Measurements from ENCODE around the gene BNIP3.
"Not testable (repeated sequence)": the region's sequence is repeated elsewhere in the genome, so short reads cannot be mapped to it uniquely, and the experiment has no call there.

BNIP3 gene

DNA sequence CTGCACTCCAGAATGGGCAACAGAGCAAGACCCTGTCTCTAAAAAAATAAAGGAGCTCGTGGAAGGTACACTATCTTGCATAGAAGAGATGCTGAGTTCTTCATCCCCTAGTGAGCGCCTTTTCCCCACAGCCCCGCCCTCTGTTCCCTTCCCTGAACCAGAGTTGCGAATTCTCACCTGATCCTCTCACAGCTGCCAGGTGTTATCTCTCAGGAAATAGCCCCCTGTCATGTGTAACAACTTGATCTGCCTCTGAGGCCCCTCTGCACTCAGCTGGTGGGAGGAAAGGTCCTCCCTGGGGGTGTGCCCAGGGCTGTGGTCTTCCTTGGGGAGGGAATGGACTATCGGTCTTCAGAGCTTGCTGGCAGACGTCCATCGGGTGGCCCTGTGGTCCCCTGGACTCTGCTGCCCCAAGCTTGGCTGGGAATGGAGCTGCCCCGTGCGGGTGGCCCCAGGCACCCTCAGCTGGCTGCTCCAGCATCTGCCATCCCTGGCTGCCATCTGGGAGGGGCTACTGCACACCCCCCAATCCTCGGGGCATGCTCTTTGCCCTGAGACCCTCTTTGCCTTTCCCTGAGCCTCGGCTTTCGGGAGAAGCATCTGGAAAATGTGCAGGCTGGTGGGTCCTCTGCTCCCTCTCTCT is 21.7 kb upstream of the BNIP3 start:
- DNase-seq (ENCODE audit: extremely low spot score, insufficient read length, low read depth), result no peak
- FAIRE-seq, result no peak

DNA sequence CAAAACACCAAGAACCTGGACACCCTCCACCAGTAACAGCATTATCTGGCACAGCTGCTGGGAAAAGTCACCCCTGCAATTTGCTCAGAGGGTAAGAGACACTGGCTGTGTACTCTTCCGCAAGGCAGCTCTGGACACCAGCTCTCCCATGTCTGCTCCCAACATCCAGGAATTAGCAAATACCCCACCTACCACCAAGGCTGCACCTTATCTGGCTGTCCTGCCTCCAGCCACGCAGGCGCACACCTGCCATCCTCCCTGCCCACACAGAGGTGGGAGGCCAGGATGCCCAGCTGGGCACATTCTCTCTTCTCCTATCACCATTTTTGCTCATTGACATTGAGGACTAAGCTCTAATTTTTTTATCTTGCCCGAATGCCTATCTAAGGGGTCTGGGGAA is 20.3 kb upstream of the BNIP3 start:
- DNase-seq (ENCODE audit: extremely low spot score, insufficient read length, low read depth), result no peak
- no peak for FAIRE-seq

GRCh38 chr10:132001238-132001972 is 19.7 kb upstream of the BNIP3 start:
- DNase-seq (ENCODE audit: extremely low spot score, insufficient read length, low read depth) (no peak), FAIRE-seq (no peak)

DNA sequence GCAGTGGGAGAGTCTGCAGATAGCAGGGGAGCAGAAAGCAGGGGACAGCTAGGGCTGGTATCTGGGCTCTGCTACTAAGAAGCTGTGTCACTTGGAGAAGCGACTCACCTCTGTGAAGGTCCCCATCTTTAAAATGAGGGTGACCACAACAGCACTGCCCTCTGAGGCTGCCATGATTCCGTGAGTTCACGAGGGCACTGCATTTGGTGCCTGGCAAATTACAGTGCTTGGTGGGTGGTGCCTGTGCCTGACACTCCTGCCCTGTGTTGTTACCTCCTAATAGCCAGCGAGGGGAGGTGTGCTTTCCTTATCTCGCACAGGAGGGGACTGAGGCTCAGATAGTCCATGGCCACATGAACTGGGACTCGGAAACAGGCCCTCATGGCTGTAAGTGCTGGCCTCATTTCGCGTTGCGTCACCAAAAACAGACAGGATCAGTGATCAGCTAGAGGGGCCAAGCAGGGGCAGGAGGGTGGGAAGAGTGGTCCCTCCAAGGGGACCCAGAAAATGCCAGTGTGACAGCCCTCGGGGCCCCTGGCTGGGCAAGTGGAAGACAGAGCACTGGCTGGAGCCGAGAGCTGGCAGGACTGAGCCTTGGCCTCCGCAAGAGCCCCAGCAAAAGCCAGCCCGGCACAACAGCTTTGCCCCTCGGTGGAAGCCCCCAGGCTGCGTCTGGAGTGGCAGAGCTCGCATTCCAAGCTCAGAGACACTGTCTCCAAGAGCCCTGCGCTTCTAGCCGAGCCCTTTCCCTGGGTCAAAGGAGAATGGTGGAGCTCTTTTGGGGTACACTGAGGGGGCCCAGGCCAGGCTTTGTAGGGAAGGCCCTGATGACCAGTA is 17.3 kb upstream of the BNIP3 start:
- no peak for DNase-seq (ENCODE audit: extremely low spot score, insufficient read length, low read depth)
- no peak for FAIRE-seq

- FAIRE-seq (no peak), DNase-seq (ENCODE audit: extremely low spot score, insufficient read length, low read depth) (no peak)
These were observed 16.5 kb upstream of the BNIP3 start for GRCh38 chr10:131998050-131998844.

- no peak for FAIRE-seq
- no peak for DNase-seq (ENCODE audit: extremely low spot score, insufficient read length, low read depth)
These were observed 15.8 kb upstream of the BNIP3 start for GRCh38 chr10:131997366-131998049.

- no peak for FAIRE-seq
These were observed 15.0 kb upstream of the BNIP3 start for GRCh38 chr10:131996466-131997365.

DNA sequence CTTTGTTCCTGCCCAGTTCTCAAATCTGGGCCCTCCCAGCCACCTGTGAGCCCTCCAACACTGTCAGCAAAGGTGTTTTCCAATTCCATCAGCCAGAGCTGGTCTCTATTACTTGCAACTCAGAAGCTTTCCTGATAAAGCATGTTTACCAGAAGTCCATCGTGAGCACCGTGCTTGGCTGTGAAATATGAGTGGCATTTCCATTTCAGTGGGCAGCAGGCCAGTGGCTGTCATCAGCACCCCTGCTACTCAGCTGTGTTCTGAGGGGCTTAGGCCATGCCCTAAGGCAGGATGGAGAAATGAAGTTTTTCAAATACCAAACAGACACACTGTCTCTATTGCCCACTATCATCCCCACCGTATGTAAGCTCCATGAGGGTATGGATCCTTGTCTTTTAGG is 12.7 kb upstream of the BNIP3 start:
- no peak for FAIRE-seq
- DNase-seq (ENCODE audit: extremely low spot score, insufficient read length, low read depth), result no peak

More at GRCh38 chr10:131996466-131997365, 15.0 kb upstream of the BNIP3 start:
- no peak for DNase-seq (ENCODE audit: extremely low spot score, insufficient read length, low read depth)

GRCh38 chr10:131993275-131993674 is 11.6 kb upstream of the BNIP3 start:
- no peak for FAIRE-seq
- no peak for DNase-seq (ENCODE audit: extremely low spot score, insufficient read length, low read depth)

DNA sequence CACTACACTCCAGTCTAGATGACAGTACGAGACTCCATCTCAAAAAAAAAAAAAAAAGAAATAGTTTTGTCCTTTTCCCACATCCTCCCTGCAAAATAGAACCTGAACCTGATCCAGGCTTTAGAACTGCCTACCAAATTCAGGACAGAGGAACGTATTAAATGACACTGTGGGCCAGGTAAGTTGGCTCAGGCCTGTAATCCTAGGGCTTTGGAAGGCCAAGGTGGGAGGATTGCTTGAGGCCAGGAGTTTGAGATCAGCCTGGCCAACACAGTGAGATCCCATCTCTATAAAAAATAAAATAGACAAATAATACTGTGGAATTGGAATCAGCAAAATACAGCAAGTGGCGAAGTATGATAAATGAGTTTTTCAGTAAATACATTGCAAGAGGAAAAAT is 10.0 kb upstream of the BNIP3 start:
- FAIRE-seq, result no peak
- DNase-seq (ENCODE audit: extremely low spot score, insufficient read length, low read depth), result no peak

GRCh38 chr10:131987786-131988185 is 6.1 kb upstream of the BNIP3 start:
- not testable (repeated sequence) for DNase-seq (ENCODE audit: extremely low spot score, insufficient read length, low read depth); FAIRE-seq

GRCh38 chr10:131987301-131987700 is 5.6 kb upstream of the BNIP3 start:
- not testable (repeated sequence) for DNase-seq (ENCODE audit: extremely low spot score, insufficient read length, low read depth); FAIRE-seq

GRCh38 chr10:131986851-131987250 is 5.1 kb upstream of the BNIP3 start:
- DNase-seq (ENCODE audit: extremely low spot score, insufficient read length, low read depth); FAIRE-seq: not testable (repeated sequence)

- FAIRE-seq (no peak), DNase-seq (ENCODE audit: extremely low spot score, insufficient read length, low read depth) (no peak)
These were observed 2.1 kb upstream of the BNIP3 start for GRCh38 chr10:131983780-131984179.

- DNase-seq (ENCODE audit: extremely low spot score, insufficient read length, low read depth), result no peak
- no peak for FAIRE-seq
These were observed 1.1 kb upstream of the BNIP3 start for GRCh38 chr10:131982796-131983195.

DNA sequence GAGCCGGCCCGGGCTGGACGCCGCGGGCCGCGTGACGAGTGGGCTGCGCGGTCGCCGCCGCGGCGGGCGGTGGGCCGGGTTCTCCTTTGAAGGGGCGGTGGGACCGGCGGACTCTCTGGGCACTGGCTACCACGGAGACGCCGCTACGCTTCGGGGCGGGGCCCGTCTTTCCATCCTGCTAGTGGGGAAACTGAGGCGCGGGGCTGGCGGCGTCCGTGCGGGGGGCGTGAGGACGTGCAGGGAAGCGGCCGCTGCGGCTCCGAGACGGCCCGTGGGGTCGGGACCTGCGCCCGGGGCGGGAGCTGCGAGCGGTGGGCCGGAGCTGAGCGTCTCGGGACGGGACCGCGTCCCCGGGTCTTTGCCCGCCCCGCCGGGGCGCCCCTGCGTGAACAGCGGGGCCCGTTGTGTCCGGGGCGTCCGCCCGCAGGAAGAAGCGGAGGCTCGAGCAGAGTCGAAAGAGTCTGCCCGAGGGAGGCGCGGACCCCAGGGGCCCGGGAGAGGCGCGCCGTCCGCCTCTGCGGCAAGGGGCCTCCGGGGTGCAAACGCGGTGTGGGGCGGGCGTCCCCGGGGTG is 548 bp upstream of the BNIP3 start:
- FAIRE-seq (no peak), DNase-seq (ENCODE audit: extremely low spot score, insufficient read length, low read depth) (no peak)

GRCh38 chr10:131980761-131981428 is 828 bp downstream of the BNIP3 start:
- DNase-seq (ENCODE audit: extremely low spot score, insufficient read length, low read depth) (no peak), FAIRE-seq (no peak)

DNA sequence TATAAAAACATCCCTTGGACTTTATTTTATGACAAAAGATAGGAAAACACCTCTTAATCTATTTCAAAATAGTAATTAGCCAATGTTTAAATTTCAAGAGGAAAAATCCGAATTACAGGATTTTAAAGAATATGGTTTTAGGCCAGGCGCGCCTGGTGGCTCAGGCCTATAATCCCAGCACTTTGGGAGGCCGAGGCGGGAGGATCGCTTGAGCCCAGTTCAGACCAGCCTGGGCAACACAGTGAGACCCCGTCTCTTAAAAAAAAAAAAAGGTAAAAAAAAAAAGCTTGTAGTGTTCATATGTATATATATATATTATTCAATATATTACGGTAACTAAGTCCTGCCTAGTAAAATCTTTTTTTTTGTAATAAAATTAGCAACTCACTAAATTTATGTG is 1.4 kb downstream of the BNIP3 start:
- FAIRE-seq, result no peak

More for the DNA sequence above, 1.4 kb downstream of the BNIP3 start:
- DNase-seq (ENCODE audit: extremely low spot score, insufficient read length, low read depth), result no peak

All from GM18507 (cell line).